Measurements from ENCODE around the gene SRPK2.
"Not testable (repeated sequence)": the region's sequence is repeated elsewhere in the genome, so short reads cannot be mapped to it uniquely, and the experiment has no call there.

Gene SRPK2

DNA sequence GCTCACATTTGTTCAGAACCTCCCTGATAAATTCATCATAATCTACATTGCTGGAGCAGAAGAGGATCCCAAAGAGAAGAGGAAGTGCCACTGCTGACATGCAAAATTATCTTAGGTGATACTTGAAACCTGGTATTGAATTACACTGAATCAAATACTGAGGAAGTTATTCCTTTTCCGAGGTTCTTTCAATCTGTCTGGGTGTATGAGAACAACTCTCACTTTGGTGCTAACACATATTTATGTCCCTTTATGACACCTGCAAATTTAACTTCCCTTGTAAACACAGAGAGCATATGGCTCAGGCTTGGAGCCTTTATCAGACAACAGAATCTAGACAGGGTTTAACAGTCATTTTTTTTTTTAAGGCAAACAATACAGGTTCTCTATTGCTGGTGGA, 131.4 kb downstream of the SRPK2 start:
- DNase-seq: no peak

DNA sequence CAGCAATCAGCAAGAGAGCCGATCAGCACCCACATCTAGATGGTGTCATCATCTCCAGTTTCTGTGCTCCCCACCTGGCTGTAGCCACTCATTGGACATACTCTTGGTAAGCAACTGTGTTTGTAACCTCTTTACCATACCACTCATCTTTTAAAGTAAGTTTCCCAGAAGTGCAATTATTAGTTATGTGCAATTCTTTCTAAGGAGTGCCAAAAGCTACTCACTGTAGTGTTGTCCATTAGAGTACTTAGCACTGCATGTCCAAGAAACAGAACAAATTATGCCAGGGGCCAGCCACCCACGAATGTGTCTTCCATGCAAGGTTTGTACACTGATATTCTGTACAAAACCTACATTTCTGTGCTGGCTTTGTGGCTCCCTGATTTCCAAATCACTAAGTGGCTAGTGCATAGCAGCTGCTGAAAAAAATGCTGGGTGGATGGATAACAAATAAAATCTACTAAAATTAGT, 131.9 kb downstream of the SRPK2 start:
- no peak for DNase-seq

DNA sequence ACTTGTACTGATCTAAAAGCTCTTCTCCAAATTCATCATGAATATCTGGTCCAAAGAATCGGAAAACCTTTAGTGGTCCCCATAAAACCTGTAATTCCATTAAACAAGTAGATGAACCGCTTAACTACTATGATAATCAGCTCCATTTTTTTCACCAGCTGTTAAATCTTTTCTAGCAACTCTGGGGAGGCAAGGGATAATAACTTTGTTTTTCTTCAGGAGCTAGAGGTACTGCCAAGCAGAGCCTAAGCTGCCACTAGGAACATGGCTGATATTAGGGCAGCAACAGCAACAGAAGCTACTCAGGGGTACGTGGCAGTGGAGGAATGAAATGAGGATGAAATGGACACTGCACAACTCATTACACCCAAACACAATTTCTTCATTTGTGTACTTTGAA, 138.0 kb downstream of the SRPK2 start:
- no peak for DNase-seq

DNA sequence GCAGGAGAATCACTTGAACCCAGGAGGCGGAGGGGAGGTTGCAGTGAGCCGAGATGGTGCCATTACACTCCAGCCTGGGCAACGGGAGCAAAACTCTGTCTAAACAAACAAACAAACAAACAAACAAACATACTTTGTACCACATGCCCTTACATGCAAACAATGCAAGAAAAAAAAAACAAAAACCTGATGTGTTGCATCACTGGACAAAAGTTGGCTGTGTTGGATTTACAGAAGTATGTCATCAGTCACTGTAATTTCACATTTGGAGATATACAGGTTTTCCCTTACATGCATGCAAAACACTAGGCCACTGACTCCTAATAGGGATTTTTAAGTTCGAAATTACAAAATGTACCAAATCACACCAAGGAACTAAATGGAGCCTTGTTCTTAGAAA, 138.5 kb downstream of the SRPK2 start:
- DNase-seq: no peak

DNA sequence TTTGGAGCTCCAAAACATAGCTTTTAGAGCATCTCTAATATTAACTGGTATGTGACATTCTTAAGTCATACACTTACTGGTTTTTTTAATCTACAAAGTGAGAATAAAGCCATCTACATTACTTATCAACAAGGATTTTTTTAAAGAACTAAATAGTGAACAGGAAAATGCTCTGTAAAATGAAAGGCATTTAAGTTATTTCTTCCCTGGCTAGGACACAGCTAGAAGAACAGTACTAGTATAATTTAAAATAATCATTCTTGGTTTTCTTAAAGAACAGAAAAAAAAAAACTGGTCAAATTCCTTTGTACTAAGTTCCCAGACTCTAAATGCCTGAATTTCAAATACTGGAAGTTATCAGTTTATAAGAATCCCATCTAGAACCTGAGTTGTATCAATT, 139.5 kb downstream of the SRPK2 start:
- DNase-seq: no peak

DNA sequence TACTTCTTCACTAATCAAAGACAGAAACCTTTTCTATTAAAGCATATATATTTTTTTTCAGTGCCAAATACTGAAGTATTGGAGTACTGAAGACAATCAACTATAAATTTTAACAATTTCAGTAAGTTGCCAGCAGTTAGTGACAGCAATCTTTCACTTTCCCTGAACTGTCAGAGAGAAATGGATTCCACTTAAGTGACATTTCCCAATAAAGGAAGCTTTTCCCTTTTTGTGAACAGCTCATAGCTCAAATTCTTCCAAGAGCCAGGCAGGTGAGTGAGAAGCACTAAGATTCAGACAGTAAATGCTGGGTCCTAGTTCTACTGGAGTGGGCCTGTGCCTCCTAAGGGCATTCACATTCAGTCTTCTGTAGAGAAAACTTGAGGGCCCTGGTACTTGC, 142.0 kb downstream of the SRPK2 start:
- no peak for DNase-seq

DNA sequence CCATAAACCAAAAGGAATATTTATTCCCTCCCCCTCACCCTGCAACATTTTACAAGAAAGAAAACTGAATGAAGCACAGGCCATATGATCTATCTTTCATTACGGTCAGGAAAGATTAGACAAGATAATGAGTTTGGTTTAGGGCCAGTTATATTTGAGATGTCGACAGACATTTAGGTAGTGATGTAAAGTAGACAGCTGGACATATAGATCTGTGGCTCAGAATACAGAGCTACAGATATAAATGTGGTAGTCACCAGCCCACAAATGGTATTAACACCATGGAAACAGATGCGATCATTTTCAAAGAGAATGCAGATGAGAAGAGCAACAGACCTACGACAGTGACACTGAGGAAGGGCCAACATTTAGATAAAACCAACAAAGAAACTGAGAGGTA, 142.5 kb downstream of the SRPK2 start:
- DNase-seq: no peak

DNA sequence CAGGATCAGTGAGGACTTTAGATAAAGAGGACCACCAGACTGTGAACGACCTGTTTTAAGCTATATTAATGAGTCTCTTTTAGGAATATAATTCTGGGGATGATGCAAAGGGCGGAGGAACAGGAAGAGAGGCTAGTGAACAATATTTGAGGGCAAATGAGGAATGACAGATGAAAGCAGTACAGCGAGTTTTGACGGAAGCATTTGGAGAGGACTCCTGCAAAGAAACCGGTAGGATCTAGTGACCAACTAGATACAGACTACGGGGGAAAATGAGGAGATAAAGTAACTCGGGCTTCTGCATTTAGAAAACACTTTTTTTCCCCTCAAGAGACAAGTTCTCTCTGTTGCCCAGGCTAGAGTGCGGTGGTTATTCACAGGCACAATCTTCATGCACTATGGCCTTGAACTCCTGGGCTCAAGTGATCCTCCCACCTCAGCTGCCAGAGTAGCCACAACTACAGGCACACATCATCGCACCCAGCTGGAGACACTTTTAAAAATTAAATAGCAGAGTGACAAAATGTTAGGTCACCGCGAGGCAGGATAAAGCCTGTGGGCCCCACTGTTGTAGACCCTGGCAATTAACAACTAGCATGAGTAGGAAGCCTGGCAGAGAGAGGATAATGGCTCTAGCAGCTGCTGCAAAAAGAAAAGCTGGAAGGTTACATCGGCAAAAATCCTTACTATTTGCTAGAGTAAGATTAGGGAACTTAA, 143.2 kb downstream of the SRPK2 start:
- DNase-seq: no peak

DNA sequence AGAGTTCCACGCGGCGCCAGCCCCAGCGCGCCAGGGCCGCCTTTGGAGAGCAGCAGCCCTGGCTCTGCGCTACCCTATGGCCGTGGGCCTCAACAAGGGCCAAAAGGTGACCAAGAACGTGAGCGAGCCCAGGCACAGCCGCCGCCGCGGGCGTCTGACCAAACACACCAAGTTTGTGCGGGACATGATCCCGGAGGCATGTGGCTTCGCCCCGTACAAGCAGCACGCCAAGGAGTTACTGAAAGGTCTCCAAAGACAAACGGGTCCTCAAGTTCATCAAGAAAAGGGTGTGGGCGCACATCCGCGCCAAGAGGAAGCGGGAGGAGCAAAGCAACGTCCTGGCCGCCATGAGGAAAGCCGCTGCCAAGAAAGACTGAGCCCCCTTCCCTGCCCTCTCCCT, 144.1 kb downstream of the SRPK2 start:
- no peak for DNase-seq

DNA sequence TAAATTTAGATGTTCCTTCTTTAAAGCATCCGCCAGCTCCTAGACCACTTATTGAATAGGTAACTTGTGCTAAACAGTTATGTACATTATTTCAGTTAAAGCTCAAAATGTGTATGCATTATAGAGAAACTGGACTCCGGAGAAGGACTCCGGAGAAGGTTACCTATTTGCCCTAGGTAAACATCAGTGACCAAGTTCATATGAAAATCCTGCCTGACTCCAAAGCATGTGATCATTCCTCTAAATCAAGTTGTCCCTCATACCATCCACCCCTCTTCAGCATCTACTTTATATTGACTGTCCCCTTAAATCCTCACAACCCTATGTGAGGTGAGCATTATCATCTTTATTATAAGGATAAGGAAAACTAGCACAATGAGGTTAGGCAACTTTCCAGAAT, 147.5 kb downstream of the SRPK2 start:
- no peak for DNase-seq

DNA sequence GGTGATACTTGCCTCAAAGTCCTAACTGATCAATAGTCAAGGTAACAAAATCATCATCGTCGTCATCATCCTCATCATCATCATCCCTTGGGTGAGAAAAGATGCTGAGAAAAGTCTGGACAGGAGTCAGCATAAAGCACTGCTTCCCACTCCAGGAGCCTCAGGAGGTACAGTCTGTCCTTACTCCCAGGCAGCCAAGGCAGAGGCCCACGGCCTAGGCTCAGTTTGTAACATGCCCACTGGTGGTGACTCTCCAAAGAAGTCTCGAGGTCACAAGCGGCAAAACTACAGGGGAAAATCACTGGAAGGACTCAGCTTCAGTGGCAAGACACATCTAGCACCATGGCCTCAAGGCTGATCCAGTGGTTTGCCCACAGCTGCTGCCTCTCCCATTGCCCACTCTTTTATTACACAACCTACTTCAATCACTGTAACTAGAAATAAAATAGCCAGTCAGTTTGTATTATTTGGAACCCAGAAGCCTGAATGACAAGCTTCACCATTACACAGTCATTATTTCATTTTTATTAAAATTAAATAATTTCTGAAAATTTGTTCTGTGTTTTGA, 150.4 kb downstream of the SRPK2 start:
- DNase-seq: no peak

DNA sequence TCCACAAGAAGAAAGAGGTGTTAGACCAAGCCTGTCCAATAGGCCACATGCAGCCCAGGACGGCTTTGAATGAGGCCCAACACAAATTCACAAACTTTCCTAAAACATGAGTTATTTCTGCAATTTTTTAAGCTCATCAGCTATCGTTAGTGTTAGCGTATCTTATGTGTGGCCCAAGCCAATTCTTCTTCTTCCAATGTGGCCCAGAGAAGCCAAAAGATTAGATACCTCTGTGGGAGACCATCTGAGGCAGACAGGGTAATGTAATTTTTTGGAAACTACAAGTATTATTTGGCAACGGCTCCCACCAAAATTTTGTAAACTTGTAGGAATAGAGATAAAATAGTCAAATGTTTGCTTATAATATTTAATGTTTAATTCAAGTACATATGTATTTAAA, 153.8 kb downstream of the SRPK2 start:
- no peak for DNase-seq

DNA sequence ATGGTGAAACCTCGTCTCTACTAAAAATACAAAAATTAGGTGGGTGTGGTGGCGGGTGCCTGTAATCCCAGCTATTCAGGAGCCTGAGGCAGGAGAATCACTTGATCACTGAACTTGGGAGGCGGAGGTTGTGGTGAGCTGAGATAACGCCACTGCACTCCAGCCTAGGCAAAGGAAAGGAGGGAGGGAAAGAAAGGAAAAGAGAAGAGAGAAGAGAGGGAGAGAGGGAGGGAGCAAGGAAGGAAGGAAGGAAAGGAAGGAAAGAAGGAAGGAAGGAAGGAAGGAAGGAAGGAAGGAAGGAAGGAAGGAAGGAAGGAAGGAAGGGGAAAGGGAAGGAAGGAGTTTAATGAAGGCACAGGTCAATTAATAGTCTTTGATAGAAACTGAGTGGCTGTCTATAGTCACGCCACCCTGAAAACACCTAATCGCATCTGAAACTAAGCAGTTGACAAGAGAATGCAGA, 155.9 kb downstream of the SRPK2 start:
- DNase-seq: not testable (repeated sequence)

DNA sequence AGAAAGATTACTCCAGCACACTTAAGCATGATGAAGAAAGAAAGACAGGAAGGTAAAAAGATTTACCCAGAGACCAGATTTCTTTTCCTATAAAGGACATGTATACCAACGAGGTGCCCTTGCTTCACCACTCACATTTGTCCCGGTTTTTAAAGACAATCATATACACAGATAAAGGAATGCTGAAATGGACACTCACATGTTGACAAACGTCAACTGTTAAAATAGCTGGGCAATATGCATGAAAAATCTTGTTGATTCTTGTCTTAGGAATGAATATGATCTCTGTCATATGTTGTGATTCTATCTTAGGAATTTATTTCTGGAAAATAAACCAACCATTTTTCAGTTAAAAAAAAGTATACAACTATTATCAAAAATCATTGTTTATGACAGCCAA, 158.2 kb downstream of the SRPK2 start:
- no peak for DNase-seq

DNA sequence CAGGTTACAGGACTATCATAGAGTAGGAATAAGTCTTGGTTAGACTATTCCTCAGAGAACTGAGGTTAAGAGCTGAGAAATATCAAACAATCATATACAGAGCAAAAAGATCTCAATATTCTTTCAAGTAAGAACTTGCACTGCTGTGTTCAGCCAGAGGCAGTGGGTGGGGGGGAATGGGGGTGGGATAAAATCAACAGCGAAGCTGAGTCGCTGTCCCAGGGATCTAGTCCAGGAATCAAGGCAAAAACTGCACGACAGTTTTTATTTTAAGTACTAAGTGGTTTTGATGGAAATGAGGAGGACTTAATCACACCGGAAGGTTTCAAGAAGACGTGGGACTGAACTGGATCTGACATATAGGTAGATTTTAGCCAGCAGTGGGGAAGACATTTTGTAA, 159.1 kb downstream of the SRPK2 start:
- DNase-seq: no peak

DNA sequence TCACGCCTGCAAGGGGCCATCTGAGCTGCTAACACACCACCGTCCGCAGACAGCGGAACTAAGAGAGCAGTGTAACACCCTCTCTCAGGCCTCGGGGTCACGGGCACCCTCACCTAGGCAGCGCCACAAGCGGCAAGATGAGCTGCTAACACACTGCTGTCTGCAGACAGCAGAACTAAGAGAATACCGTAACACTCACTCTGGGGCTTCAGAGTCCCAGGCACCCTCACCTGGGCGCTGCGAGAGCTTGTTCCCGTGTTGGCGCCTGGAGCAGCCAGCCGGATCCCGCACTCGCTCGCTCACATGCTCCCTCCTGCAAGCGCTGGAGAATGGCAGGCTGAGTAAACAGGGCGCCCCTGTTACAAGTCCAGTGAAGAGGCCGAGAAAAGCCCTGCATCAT, 160.2 kb downstream of the SRPK2 start:
- no peak for DNase-seq

DNA sequence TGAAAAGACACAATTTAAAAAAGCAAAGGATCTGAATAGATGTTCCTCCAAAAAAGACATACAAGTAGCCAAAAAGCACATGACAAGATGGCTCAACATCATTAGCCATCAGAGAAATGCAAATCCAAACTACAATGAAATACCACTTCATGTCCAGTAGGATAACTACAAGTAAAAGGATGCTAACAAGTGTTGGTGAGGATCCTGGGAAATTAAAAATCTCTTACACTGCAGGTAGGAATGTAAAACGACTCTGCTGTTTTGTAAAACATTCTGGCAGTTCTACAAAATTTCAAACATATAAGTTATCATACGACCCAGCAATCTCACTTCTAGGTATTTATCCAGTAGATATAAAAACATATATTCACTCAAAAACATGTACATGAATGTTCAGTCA, 161.3 kb downstream of the SRPK2 start:
- DNase-seq: no peak

DNA sequence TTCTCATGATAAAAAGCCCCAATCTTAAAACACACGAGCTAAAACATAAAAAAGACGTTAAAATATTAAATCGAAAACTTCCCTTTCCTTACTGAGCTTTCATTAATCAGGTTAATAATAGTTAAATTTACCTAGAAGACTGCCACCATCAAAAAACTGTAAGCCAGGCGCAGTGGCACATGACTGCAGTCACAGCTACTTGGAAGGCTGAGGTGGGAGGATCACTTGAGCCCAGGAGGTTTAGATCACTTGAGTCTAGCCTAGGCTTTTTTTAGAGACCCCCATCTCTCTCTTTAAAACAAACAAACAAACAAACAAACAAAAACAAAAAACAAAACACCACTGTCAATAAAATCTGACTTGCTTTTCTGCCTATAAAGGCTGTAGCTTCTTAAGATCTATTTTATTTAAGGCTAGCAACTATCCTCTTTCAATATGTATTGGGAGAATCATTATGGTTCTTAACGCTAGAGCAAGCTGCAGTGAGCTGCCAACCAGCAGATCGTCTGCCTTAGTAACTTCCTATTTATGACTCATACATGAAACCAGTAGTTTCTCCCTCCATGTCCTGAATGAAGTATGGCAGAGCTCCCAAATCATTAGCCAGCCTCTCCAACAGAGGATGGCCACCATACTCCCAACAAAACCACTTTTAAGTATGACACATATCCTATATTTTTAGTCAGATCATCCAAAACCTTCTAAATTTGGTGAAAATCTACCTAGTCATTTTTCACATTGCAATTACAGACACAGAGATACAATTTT, 163.7 kb downstream of the SRPK2 start:
- DNase-seq: peak; percentile 29 to 85

DNA sequence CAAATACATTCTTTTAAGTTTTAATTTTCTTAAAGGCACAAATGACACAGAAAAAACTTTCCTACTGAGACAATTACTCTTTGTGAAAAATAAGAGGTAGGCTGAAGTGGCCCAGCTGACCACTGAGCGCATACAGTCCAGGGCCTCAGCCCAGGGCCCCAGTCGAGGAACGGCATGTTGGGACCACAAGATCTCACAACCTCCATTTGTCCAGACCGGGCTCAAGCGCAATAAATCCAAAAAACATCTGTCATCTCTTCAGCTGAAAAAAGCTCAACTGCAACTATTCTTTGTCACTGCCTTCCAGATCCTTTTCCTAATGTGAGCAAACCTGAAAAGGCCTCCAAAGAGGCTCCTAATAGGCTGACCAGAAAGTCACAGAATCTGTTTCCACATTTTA, 165.8 kb downstream of the SRPK2 start:
- DNase-seq: no peak

DNA sequence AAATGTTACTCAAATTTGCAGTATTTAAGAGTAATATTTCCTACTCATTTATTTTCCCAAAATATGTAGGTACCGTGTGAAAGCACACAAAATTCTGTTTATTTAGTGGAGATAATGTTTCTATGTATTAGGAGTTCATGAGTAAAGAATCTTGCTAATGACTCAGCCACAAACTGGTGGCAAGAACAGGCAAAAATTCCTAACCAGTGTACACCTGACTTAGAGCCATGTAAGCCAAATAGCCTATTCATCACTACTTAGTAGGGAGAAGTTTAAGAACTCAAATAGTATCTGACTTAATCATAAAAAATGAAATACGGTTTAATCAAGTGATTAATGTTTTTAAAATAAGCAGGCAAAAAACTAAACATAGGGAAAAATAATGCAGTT, 169.0 kb downstream of the SRPK2 start:
- no peak for DNase-seq

DNA sequence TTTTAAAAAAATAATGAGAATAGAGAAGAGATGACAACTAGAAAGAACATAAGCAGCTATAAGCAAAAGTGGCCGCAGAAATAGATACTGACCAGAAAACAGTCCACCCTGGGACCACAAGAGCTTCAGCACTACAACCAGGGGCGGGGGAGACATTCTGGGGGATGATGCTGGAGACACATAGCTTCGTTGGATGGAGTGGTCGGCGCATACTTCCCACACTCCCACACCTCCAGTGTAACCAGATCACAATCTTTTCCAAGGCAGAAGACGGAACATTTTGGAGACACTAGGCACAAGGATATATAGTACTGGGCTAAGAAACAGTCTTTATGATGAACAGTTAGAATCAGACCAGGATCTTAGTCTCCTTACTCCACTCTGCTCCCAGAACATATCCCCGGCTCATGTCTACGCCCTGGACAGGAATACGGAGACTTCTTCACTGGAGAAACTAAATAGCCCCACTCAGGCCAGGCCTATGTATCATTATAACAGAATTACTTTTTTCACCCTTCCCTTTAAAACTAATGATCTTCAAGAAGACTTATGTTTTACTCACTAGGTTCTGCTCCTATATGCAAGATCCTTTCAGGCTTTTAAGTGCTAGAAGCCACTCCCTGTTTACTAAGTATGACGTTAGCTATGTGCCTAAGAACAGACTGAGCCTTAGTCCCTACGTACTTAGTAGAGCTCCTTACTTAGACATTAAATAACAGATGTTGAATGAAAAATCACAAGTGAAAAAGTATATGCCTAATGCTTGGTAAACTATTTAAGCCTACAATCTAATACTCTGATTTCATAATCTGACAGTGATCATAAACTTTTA, 169.6 kb downstream of the SRPK2 start:
- no peak for DNase-seq

DNA sequence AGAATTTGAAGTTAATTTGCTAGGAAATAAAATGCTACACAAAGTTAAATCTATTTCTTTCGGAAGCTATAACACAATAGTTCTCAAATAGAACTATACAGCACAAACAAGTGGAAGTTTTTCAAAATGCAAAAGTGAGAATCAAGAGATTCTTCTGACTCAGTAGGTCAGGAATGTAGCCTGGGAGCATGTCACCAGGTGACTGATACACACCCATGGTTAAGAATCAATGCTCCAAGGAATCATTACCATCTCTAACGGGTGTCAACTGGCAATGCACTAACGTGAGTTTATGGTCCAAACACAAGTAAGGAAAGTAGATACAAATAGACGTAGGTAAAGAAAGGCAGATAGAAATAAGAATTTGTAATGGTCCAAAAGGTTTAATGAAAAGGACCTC, 170.5 kb downstream of the SRPK2 start:
- DNase-seq: no peak

DNA sequence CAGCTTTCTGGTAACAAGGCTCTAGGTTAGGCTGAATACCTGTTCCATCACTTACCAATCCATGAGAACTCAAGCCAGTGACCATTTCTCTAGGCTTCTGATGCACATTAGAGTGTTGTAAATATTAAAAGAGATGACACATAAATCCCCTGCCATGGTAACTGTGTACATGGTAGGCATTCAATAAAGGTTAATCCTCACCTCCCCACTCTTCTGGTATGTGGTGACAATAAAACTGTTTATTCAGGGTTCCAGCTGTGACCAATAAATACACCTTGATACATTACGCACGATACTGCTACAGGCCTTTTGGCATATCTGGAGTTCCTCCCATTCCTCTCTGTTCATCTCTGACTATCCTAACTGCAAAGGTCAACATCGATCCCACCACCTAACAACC, 171.9 kb downstream of the SRPK2 start:
- DNase-seq: no peak
